ENCODE results near the gene DUS2. TPM values are rescaled to one million over a fixed set of nuclear protein-coding genes. Genes with fewer than 3 reads are reported as not detected.

DUS2 gene
- total and polyA plus RNA-seq, 4 donors, result 3.0 to 13.1 (median 7.1) TPM

DNA sequence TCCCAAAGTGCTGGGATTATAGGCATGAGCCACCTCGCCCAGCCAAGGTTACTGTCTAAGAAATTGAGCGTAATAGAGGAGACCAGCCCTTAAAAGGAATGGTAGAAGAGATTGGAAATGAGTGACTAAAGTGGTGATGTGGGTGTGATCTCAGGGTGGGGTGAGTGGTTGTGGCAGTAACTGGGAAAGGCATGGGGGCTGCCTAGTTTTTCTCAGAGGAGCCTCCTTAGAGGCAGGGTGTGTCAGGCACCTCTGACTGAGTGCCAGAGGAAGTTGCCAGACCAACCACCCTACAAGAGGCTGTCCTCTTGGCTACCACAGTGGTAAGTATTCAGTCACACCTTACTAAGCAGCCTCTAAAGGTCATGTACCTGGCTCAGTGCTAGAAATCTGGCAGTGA is 8.9 kb downstream of the DUS2 start:
- Histone ChIP-seq H3K9me3 (ENCODE audit: control insufficient read depth, low read length) (no peaks in the 10 kb centered on the region), H3K36me3 (ENCODE audit: control insufficient read depth in 1 of 2, insufficient read depth in 2 of 2, low read length in 1 of 2) (peaks cover 0 to 4% of the 10 kb centered on the region in 2 donors), H3K27ac (ENCODE audit: low read depth in 1 of 2, low read length in 2 of 2) (no peak overlapping the region), H3K4me3 (ENCODE audit: low read length in 2 of 2) (no peak overlapping the region), H3K27me3 (ENCODE audit: control insufficient read depth in 1 of 2, insufficient read depth in 2 of 2, low read length in 1 of 2) (no peaks in the 10 kb centered on the region), H3K4me1 (ENCODE audit: control insufficient read depth in 1 of 2, insufficient read depth in 2 of 2, low read length in 2 of 2) (no peaks in the 10 kb centered on the region)
- intact Hi-C loops (cut with DNase I), result no loop called here
- 94 to 96% methylated on average over 2 of the region's 2 CpGs for WGBS, 2 donors
- peak in 1 of 2 donors; percentile 2 for DNase-seq
- ATAC-seq (ENCODE audit: low FRiP score), result no peak

- no peaks in the 10 kb centered on the region for H3K4me1 ChIP-seq (ENCODE audit: control insufficient read depth in 1 of 2, insufficient read depth in 2 of 2, low read length in 2 of 2)
- peaks cover 0 to 4% of the 10 kb centered on the region in 2 donors for H3K36me3 ChIP-seq (ENCODE audit: control insufficient read depth in 1 of 2, insufficient read depth in 2 of 2, low read length in 1 of 2)
- H3K27me3 ChIP-seq (ENCODE audit: control insufficient read depth in 1 of 2, insufficient read depth in 2 of 2, low read length in 1 of 2), result no peaks in the 10 kb centered on the region
- no peak overlapping the region for H3K27ac ChIP-seq (ENCODE audit: low read depth in 1 of 2, low read length in 2 of 2)
- intact Hi-C loops (cut with DNase I), result no loop called here
- no peak overlapping the region for H3K4me3 ChIP-seq (ENCODE audit: low read length in 2 of 2)
- no peaks in the 10 kb centered on the region for H3K9me3 ChIP-seq (ENCODE audit: control insufficient read depth, low read length)
- 88% methylated on average over 2 of the region's 2 CpGs for WGBS, 2 donors
- DNase-seq, result peak in 1 of 2 donors; percentile 15
- ATAC-seq (ENCODE audit: low FRiP score), result no peak
Observed at GRCh38 chr16:68033101-68033500, 10.0 kb downstream of the DUS2 start.

DNA sequence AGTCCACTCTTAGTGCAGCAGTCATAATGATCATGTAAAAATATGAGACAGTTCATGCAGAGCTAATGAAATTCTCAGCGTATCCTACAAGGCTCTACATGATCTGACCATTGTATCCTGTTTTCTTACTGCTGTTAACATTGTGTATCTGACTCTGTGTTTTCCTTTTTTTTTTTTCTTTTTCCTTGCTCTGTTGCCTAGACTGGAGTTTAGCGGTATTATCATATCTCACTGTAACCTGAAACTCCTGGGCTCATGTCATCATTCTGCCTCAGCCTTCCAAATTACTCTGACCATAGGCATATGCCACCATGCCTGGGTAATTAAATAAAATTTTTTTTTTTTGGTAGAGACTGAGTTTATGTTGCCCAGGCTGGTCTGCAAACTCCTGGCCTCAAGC is 12.1 kb downstream of the DUS2 start:
- H3K4me1 ChIP-seq (ENCODE audit: control insufficient read depth in 1 of 2, insufficient read depth in 2 of 2, low read length in 2 of 2), result no peaks in the 10 kb centered on the region
- no peak overlapping the region for H3K27ac ChIP-seq (ENCODE audit: low read depth in 1 of 2, low read length in 2 of 2)
- no peaks in the 10 kb centered on the region for H3K36me3 ChIP-seq (ENCODE audit: control insufficient read depth in 1 of 2, insufficient read depth in 2 of 2, low read length in 1 of 2)
- ATAC-seq (ENCODE audit: low FRiP score) (no peak), DNase-seq (no peak)
- WGBS, 2 donors, result 83 to 95% methylated on average over 2 of the region's 2 CpGs
- H3K27me3 ChIP-seq (ENCODE audit: control insufficient read depth in 1 of 2, insufficient read depth in 2 of 2, low read length in 1 of 2), result no peaks in the 10 kb centered on the region
- no peak overlapping the region for H3K4me3 ChIP-seq (ENCODE audit: low read length in 2 of 2)
- no peaks in the 10 kb centered on the region for H3K9me3 ChIP-seq (ENCODE audit: control insufficient read depth, low read length)
- intact Hi-C loops (cut with DNase I), result no loop called here

- intact Hi-C loops (cut with DNase I), result no loop called here
- Histone ChIP-seq H3K4me3 (ENCODE audit: low read length in 2 of 2) (no peak overlapping the region), H3K27ac (ENCODE audit: low read depth in 1 of 2, low read length in 2 of 2) (no peak overlapping the region), H3K9me3 (ENCODE audit: control insufficient read depth, low read length) (no peaks in the 10 kb centered on the region), H3K36me3 (ENCODE audit: control insufficient read depth in 1 of 2, insufficient read depth in 2 of 2, low read length in 1 of 2) (no peaks in the 10 kb centered on the region), H3K4me1 (ENCODE audit: control insufficient read depth in 1 of 2, insufficient read depth in 2 of 2, low read length in 2 of 2) (no peaks in the 10 kb centered on the region), H3K27me3 (ENCODE audit: control insufficient read depth in 1 of 2, insufficient read depth in 2 of 2, low read length in 1 of 2) (no peaks in the 10 kb centered on the region)
- DNase-seq, result peak in 1 of 2 donors; percentile 28
- 90% methylated on average over 9 of the region's 9 CpGs for WGBS, 2 donors
- ATAC-seq (ENCODE audit: low FRiP score), result no peak
Observed at GRCh38 chr16:68037841-68038597, 14.9 kb downstream of the DUS2 start.

DNA sequence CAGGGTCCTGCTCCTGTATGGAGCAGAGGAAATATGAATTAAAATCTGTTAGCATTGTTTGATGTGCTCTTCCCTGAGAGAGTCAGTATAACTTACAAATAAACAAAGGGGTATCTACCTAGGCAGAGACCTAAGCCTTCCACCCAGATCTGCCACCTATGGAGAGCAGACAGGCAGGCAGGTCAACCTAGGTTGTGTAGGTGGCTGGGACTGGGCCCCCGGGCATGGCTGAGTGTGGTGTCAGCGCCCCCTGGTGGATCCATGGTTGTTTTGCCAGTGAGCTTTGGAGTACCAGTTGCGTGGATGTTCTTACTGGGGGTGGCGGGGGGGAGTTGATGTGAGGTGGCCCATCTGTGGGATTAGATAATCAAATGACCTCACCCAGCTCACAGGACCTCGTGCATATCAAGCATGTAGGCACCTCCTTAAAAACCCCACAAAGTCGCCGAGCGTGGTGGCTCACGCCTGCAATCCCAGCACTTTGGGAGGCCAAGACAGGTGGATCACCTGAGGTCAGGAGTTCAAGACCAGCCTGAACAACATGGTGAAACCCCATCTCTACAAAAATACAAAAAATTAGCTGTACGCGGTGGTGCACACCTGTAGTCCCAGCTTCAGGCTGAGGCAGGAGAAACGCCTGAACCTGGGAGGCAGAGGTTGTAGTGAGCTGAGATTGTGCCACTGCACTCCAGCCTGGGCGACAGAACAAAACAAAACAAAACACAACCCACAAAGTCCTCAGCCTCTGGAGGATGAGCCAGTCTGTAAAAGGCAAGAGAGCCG is 17.6 kb downstream of the DUS2 start:
- Histone ChIP-seq H3K4me3 (ENCODE audit: low read length in 2 of 2) (no peak overlapping the region), H3K9me3 (ENCODE audit: control insufficient read depth, low read length) (no peaks in the 10 kb centered on the region), H3K36me3 (ENCODE audit: control insufficient read depth in 1 of 2, insufficient read depth in 2 of 2, low read length in 1 of 2) (no peaks in the 10 kb centered on the region), H3K4me1 (ENCODE audit: control insufficient read depth in 1 of 2, insufficient read depth in 2 of 2, low read length in 2 of 2) (no peaks in the 10 kb centered on the region), H3K27ac (ENCODE audit: low read depth in 1 of 2, low read length in 2 of 2) (no peak overlapping the region), H3K27me3 (ENCODE audit: control insufficient read depth in 1 of 2, insufficient read depth in 2 of 2, low read length in 1 of 2) (no peaks in the 10 kb centered on the region)
- WGBS, 2 donors, result 63 to 64% methylated on average over 14 of the region's 14 CpGs
- intact Hi-C loops (cut with DNase I), result loop anchor here (2.0 to 5.0 kb wide), 2 partner anchors 48 to 223 kb away; no protein-coding TSS in a partner anchor
- ATAC-seq (ENCODE audit: low FRiP score), result peak; percentile 93
- peak; percentile 85 to 95 for DNase-seq

- Histone ChIP-seq H3K36me3 (ENCODE audit: control insufficient read depth in 1 of 2, insufficient read depth in 2 of 2, low read length in 1 of 2) (no peaks in the 10 kb centered on the region), H3K4me3 (ENCODE audit: low read length in 2 of 2) (no peak overlapping the region), H3K4me1 (ENCODE audit: control insufficient read depth in 1 of 2, insufficient read depth in 2 of 2, low read length in 2 of 2) (no peaks in the 10 kb centered on the region), H3K27me3 (ENCODE audit: control insufficient read depth in 1 of 2, insufficient read depth in 2 of 2, low read length in 1 of 2) (no peaks in the 10 kb centered on the region), H3K9me3 (ENCODE audit: control insufficient read depth, low read length) (no peaks in the 10 kb centered on the region), H3K27ac (ENCODE audit: low read depth in 1 of 2, low read length in 2 of 2) (no peak overlapping the region)
- 92 to 93% methylated on average over 2 of the region's 2 CpGs for WGBS, 2 donors
- intact Hi-C loops (cut with DNase I), result loop anchor here (2.0 to 5.0 kb wide), 2 partner anchors 49 to 224 kb away; no protein-coding TSS in a partner anchor
- ATAC-seq (ENCODE audit: low FRiP score) (no peak), DNase-seq (no peak)
Observed at GRCh38 chr16:68041783-68042182, 18.7 kb downstream of the DUS2 start.

DNA sequence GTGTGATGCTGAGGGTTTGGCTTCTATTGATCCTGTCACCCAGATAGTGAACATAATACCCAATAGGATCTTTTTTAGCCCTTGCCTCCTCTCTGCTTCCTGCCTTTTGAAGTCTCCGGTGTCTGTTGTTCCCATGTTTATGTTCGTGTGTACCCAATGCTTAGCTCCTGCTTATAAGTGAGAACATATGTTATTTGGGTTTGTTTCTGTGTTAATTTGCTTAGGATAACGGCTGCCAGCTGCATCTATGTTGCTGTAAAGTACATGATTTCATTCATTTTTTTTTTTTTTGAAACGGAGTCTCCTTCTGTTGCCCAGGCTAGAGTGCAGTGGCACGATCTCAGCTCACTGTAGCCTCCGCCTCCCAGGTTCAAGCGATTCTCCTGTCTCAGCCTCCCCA is 23.0 kb downstream of the DUS2 start:
- ATAC-seq (ENCODE audit: low FRiP score), result no peak
- Histone ChIP-seq H3K27ac (ENCODE audit: low read depth in 1 of 2, low read length in 2 of 2) (no peak overlapping the region), H3K4me3 (ENCODE audit: low read length in 2 of 2) (no peak overlapping the region), H3K27me3 (ENCODE audit: control insufficient read depth in 1 of 2, insufficient read depth in 2 of 2, low read length in 1 of 2) (no peaks in the 10 kb centered on the region), H3K36me3 (ENCODE audit: control insufficient read depth in 1 of 2, insufficient read depth in 2 of 2, low read length in 1 of 2) (peaks cover 4 to 6% of the 10 kb centered on the region in 2 donors), H3K4me1 (ENCODE audit: control insufficient read depth in 1 of 2, insufficient read depth in 2 of 2, low read length in 2 of 2) (peaks cover 0 to 2% of the 10 kb centered on the region in 2 donors), H3K9me3 (ENCODE audit: control insufficient read depth, low read length) (no peaks in the 10 kb centered on the region)
- 85 to 86% methylated on average over 7 of the region's 7 CpGs for WGBS, 2 donors
- DNase-seq, result no peak
- intact Hi-C loops (cut with DNase I), result no loop called here

DNA sequence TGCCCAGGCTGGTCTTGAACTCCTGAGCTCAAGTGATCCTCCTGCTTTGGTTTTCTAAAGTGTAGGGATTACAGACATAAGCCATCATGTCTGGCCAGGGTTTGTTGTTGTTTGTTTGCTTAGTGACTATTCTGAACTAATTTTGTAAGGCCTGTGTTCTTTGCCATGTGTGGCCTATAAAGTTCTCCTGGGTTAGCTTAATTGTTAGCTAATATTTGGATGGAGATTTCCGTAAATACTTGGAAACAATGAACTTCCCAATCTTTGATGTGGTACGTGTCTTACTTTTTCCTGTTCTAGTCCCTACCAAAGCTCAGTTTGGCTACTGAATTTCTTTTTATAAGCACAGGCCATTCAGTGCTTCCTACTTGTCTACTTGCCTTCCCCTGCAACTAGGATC is 24.9 kb downstream of the DUS2 start:
- Histone ChIP-seq H3K4me1 (ENCODE audit: control insufficient read depth in 1 of 2, insufficient read depth in 2 of 2, low read length in 2 of 2) (peaks cover 0 to 2% of the 10 kb centered on the region in 2 donors), H3K27ac (ENCODE audit: low read depth in 1 of 2, low read length in 2 of 2) (no peak overlapping the region), H3K4me3 (ENCODE audit: low read length in 2 of 2) (no peak overlapping the region), H3K9me3 (ENCODE audit: control insufficient read depth, low read length) (no peaks in the 10 kb centered on the region), H3K27me3 (ENCODE audit: control insufficient read depth in 1 of 2, insufficient read depth in 2 of 2, low read length in 1 of 2) (no peaks in the 10 kb centered on the region), H3K36me3 (ENCODE audit: control insufficient read depth in 1 of 2, insufficient read depth in 2 of 2, low read length in 1 of 2) (peaks cover 4 to 6% of the 10 kb centered on the region in 2 donors)
- intact Hi-C loops (cut with DNase I), result no loop called here
- no peak for ATAC-seq (ENCODE audit: low FRiP score)
- 91 to 95% methylated on average over 2 of the region's 2 CpGs for WGBS, 2 donors
- DNase-seq, result no peak
